Measurements from ENCODE around the gene UQCRC2.
"Not testable (repeated sequence)": the region's sequence is repeated elsewhere in the genome, so short reads cannot be mapped to it uniquely, and the experiment has no call there.

The UQCRC2 gene

GRCh38 chr16:22010902-22011301 lies 57.7 kb downstream of the UQCRC2 start:
- no peak for DNase-seq (ENCODE audit: low read depth)

GRCh38 chr16:22012241-22012640 lies 59.1 kb downstream of the UQCRC2 start:
- no peak for DNase-seq (ENCODE audit: low read depth)

GRCh38 chr16:22013486-22013885 lies 60.3 kb downstream of the UQCRC2 start:
- no peak for DNase-seq (ENCODE audit: low read depth)

- DNase-seq (ENCODE audit: low read depth) = no peak
These were observed 61.2 kb downstream of the UQCRC2 start for GRCh38 chr16:22014271-22014873.

- no peak for DNase-seq (ENCODE audit: low read depth)
These were observed 63.8 kb downstream of the UQCRC2 start for GRCh38 chr16:22016927-22017326.

- no peak for DNase-seq (ENCODE audit: low read depth)
These were observed 65.4 kb downstream of the UQCRC2 start for GRCh38 chr16:22018559-22018958.

- no peak for DNase-seq (ENCODE audit: low read depth)
These were observed 69.0 kb downstream of the UQCRC2 start for GRCh38 chr16:22022151-22022550.

- peak; percentile 10 for DNase-seq (ENCODE audit: low read depth)
These were observed 70.3 kb downstream of the UQCRC2 start for GRCh38 chr16:22023505-22023904.

GRCh38 chr16:22024785-22025184 lies 71.6 kb downstream of the UQCRC2 start:
- not testable (repeated sequence) for DNase-seq (ENCODE audit: low read depth)

GRCh38 chr16:22027633-22028032 lies 74.5 kb downstream of the UQCRC2 start:
- peak; percentile 16 for DNase-seq (ENCODE audit: low read depth)

- DNase-seq (ENCODE audit: low read depth) = no peak
These were observed 76.5 kb downstream of the UQCRC2 start for GRCh38 chr16:22029632-22030031.

- no peak for DNase-seq (ENCODE audit: low read depth)
These were observed 77.1 kb downstream of the UQCRC2 start for GRCh38 chr16:22030087-22030812.

GRCh38 chr16:22031483-22032083 lies 78.4 kb downstream of the UQCRC2 start:
- no peak for DNase-seq (ENCODE audit: low read depth)

Data from EH (cell line).